ENCODE results near the gene BCR. TPM values are rescaled to one million over a fixed set of nuclear protein-coding genes. Genes with fewer than 3 reads are reported as not detected.

BCR gene
- total and polyA plus RNA-seq, 12 donors = 10.9 to 33.4 (median 25.8) TPM

GRCh38 chr22:23275751-23276150 lies 95.4 kb downstream of the BCR start:
- Histone ChIP-seq H3K4me3 (no peak overlapping the region), H3K9me3 (no peaks in the 10 kb centered on the region), H3K27me3 (no peaks in the 10 kb centered on the region), H3K4me1 (peaks cover 5 to 23% (median 14%) of the 10 kb centered on the region in 9 donors), H3K36me3 (peaks cover 0 to 89% (median 27%) of the 10 kb centered on the region in 9 donors), H3K27ac (no peak overlapping the region)
- TF ChIP-seq CTCF (IDR thresholded peaks at IDR 0.05) = no peak
- ATAC-seq (no peak), DNase-seq (no peak)
- intact Hi-C loops (cut with DNase I) = loop anchor here in 1 of 10 donors (10.0 kb wide), 1 partner anchor 51 kb away; no protein-coding TSS in a partner anchor
- 92 to 95% methylated on average over 14 of the region's 14 CpGs for WGBS, 2 donors

GRCh38 chr22:23276656-23277582 lies 96.6 kb downstream of the BCR start:
- 90 to 94% methylated on average over 20 of the region's 20 CpGs for WGBS, 2 donors

GRCh38 chr22:23277583-23278295 lies 97.4 kb downstream of the BCR start:
- Histone ChIP-seq H3K36me3 (peaks cover 0 to 76% (median 15%) of the 10 kb centered on the region in 9 donors), H3K4me3 (no peak overlapping the region)
- intact Hi-C loops (cut with DNase I) = loop anchor here in 1 of 10 donors (10.0 kb wide), 1 partner anchor 53 kb away; no protein-coding TSS in a partner anchor

More at GRCh38 chr22:23276656-23277582, 96.6 kb downstream of the BCR start:
- no peak for TF ChIP-seq CTCF (IDR thresholded peaks at IDR 0.05)
- Histone ChIP-seq H3K9me3 (no peaks in the 10 kb centered on the region), H3K27me3 (no peaks in the 10 kb centered on the region), H3K4me1 (peaks cover 9 to 30% (median 21%) of the 10 kb centered on the region in 9 donors), H3K27ac (no peak overlapping the region), H3K36me3 (peaks cover 0 to 78% (median 21%) of the 10 kb centered on the region in 9 donors), H3K4me3 (no peak overlapping the region)
- no peak for ATAC-seq
- intact Hi-C loops (cut with DNase I) = loop anchor here in 1 of 10 donors (10.0 kb wide), 1 partner anchor 52 kb away; no protein-coding TSS in a partner anchor
- DNase-seq = no peak

More at GRCh38 chr22:23277583-23278295, 97.4 kb downstream of the BCR start:
- Histone ChIP-seq H3K9me3 (no peaks in the 10 kb centered on the region), H3K27me3 (no peaks in the 10 kb centered on the region), H3K4me1 (peaks cover 9 to 36% (median 26%) of the 10 kb centered on the region in 9 donors), H3K27ac (no peak overlapping the region)
- TF ChIP-seq CTCF (IDR thresholded peaks at IDR 0.05) = no peak
- 90 to 95% methylated on average over 15 of the region's 15 CpGs for WGBS, 2 donors
- ATAC-seq (no peak), DNase-seq (no peak)
